CD14-positive monocyte (primary cell): ENCODE data around the gene SPCS3. TPM values are rescaled to one million over a fixed set of nuclear protein-coding genes. Genes with fewer than 3 reads are reported as not detected.

Experiments
- DNase-seq, 3 donors: peaks; one replicate each; pipeline ENCODE4 v3.0.0-alpha.2; 2011 to 2022
- H2AFZ ChIP-seq: 2 replicates; pipeline ENCODE4 v1.6.0; 2012; ENCODE audit warnings: mild to moderate bottlenecking, low read depth, low read length, inconsistent platforms; ENCODE audit not compliant: insufficient read depth, poor library complexity, severe bottlenecking
- H3K27ac ChIP-seq, 2 donors: 1 replicate in 1 of 2; 2 replicates in 1 of 2; pipeline ENCODE4 v1.5.1; 2012 to 2013; ENCODE audit warnings: low read length in 2 of 2, control low read depth in 1 of 2, inconsistent platforms in 1 of 2, low read depth in 1 of 2, mild to moderate bottlenecking in 1 of 2
- H3K27me3 ChIP-seq, 2 donors: one replicate each; pipeline versions ENCODE4 v1.6.0 to v1.6.1; 2011 to 2013; ENCODE audit warnings: low read length in 2 of 2; ENCODE audit not compliant: control insufficient read depth in 2 of 2, insufficient read depth in 2 of 2
- H3K36me3 ChIP-seq, 2 donors: replicated peaks in 1 of 2; 1 replicate in 1 of 2; 2 replicates in 1 of 2; pipeline versions ENCODE4 v1.5.1 to v1.6.1; 2012 to 2013; ENCODE audit warnings: low read length in 2 of 2, control low read depth in 1 of 2, inconsistent platforms in 1 of 2, mild to moderate bottlenecking in 1 of 2; ENCODE audit not compliant: insufficient read depth in 2 of 2, control insufficient read depth in 1 of 2
- H3K4me1 ChIP-seq, 2 donors: 1 replicate in 1 of 2; 2 replicates in 1 of 2; pipeline versions ENCODE4 v1.5.1 to v1.6.1; 2012 to 2013; ENCODE audit warnings: low read length in 2 of 2, control low read depth in 1 of 2, inconsistent platforms in 1 of 2, mild to moderate bottlenecking in 1 of 2, moderate library complexity in 1 of 2; ENCODE audit not compliant: insufficient read depth in 2 of 2, control insufficient read depth in 1 of 2
- H3K4me2 ChIP-seq: replicated peaks from 2 replicates; pipeline ENCODE3; 2012; ENCODE audit warnings: low read length, moderate library complexity, mild to moderate bottlenecking; ENCODE audit not compliant: poor library complexity, severe bottlenecking; ENCODE audit errors: extremely low read depth
- H3K4me3 ChIP-seq, 3 experiments: fragments of 200-600 bp in 1 of 3; sonication (generic) in 1 of 3; replicated peaks in 1 of 3; 1 replicate in 2 of 3; 2 replicates in 1 of 3; pipeline ENCODE4 v1.5.1; 2011 to 2013; ENCODE audit warnings: low read length in 3 of 3, mild to moderate bottlenecking in 3 of 3, control low read depth in 2 of 3, low read depth in 2 of 3, inconsistent platforms in 1 of 3, moderate library complexity in 1 of 3
- H3K79me2 ChIP-seq: 2 replicates; pipeline ENCODE4 v1.6.0; 2012; ENCODE audit warnings: mild to moderate bottlenecking, control low read depth, inconsistent platforms, low read length, moderate library complexity; ENCODE audit not compliant: insufficient read depth
- H3K9ac ChIP-seq: 2 replicates; pipeline ENCODE4 v1.6.0; 2017; ENCODE audit warnings: low read length, mild to moderate bottlenecking; ENCODE audit not compliant: insufficient read depth, poor library complexity, severe bottlenecking
- H3K9me3 ChIP-seq, 2 donors: replicated peaks in 1 of 2; 1 replicate in 1 of 2; 2 replicates in 1 of 2; pipeline versions ENCODE4 v1.5.1 to v1.6.1; 2012 to 2013; ENCODE audit warnings: low read length in 2 of 2, control low read depth in 1 of 2; ENCODE audit not compliant: control insufficient read depth in 1 of 2, insufficient read depth in 1 of 2
- H4K20me1 ChIP-seq: 2 replicates; pipeline ENCODE4 v1.6.0; 2012; ENCODE audit warnings: mild to moderate bottlenecking, low read length, control low read depth, moderate library complexity; ENCODE audit not compliant: insufficient read depth
- H3K27ac Mint-ChIP-seq, 7 donors: one replicate each; pipeline ENCODE4 v1.8.0; 2020; ENCODE audit warnings: mild to moderate bottlenecking in 7 of 7, mixed read lengths in 7 of 7, moderate library complexity in 6 of 7, inconsistent platforms in 2 of 7
- H3K27me3 Mint-ChIP-seq, 3 donors: one replicate each; pipeline ENCODE4 v1.8.0; 2021 to 2022; ENCODE audit warnings: low read depth in 3 of 3, mild to moderate bottlenecking in 3 of 3, mixed read lengths in 3 of 3, moderate library complexity in 3 of 3, inconsistent platforms in 1 of 3
- H3K36me3 Mint-ChIP-seq, 2 donors: one replicate each; pipeline ENCODE4 v1.8.0; 2020; ENCODE audit warnings: mixed read lengths in 2 of 2, inconsistent platforms in 1 of 2, mild to moderate bottlenecking in 1 of 2
- H3K4me1 Mint-ChIP-seq: one replicate; pipeline ENCODE4 v1.8.0; 2020; ENCODE audit warnings: mild to moderate bottlenecking, mixed read lengths
- H3K4me3 Mint-ChIP-seq, 2 donors: one replicate each; pipeline ENCODE4 v1.8.0; 2020; ENCODE audit warnings: mild to moderate bottlenecking in 2 of 2, mixed read lengths in 2 of 2, moderate library complexity in 1 of 2
- H3K9me3 Mint-ChIP-seq, 7 donors: one replicate each; pipeline ENCODE4 v1.8.0; 2020 to 2022; ENCODE audit warnings: mixed read lengths in 7 of 7, mild to moderate bottlenecking in 6 of 7, moderate library complexity in 6 of 7, inconsistent platforms in 2 of 7
- WGBS: methylation state at CpG from one replicate; pipeline ENCODE4 v1.1.5; 2013; ENCODE audit warnings: missing lambda C conversion rate; ENCODE audit not compliant: insufficient coverage; 5-methylcytosine and 5-hydroxymethylcytosine counted together
- intact Hi-C, 2 donors: fragments of 100-400 bp; cut with micrococcal nuclease; formaldehyde crosslinking; loops; one replicate each; pipeline versions ENCODE4 v1.15.0 to v1.15.1; 2023
- polyA plus RNA-seq, 3 donors: library from polyadenylated mRNA; depleted of rRNA in 1 of 3; unstranded in 2 of 3; stranded (reverse) in 1 of 3; fragments of 300-500 nt in 2 of 3; fragments of >200 nt in 1 of 3; fragmentation: Illumina TruSeq in 2 of 3; gene quantifications; 1 replicate in 2 of 3; 2 replicates in 1 of 3; pipeline ENCODE4 v1.2.3, GENCODE V29; 2012 to 2021
- TF ChIP-seq, protein P1 (sequence below): fragments of 200-600 bp; IDR thresholded peaks from one replicate; pipeline ENCODE4 v1.8.0; 2022; ENCODE audit warnings: antibody characterized with exemption, mild to moderate bottlenecking

SPCS3 gene
- polyA plus RNA-seq, 3 donors = 50.4 to 112 (median 107) TPM

DNA sequence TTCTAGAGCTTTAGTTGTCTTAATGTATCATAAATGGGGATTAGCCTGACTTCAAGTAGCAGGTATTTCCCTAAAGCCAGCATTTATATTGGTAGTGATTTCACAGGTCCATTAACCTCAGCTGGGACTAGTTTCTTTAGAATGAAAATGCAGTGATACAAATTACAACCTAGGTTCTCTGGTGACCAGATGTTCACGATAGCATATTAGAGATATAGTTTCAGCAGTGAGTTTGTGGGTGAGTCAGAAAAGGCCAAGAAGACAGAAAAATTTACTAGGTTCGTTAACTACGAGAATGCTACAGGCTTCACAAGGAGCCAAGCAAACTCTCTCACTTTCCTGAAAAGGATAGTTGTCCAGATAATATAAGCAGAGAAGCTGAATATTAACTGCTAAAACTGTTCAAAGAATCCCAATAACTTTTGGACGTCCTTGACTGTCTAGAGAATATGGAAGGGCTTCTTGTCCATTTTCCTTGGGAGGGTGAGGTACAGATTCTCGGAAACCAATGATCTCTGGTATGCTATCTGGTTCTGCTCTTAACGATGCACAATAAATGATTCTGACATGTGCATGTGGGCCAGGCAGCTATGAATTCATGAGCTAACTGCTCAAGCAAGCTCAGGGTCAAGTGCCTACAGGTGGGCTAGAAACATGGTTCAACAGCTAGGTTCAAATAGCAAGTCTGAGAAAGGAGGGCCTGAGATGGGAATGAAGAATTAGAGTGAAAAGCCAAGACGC lies 6.0 kb upstream of the SPCS3 start:
- H2AFZ ChIP-seq = no peak overlapping the region
- peaks cover 11% of the 10 kb centered on the region for H3K79me2 ChIP-seq
- Mint-ChIP-seq H3K27ac (no peak overlapping the region), H3K4me1 (peaks cover 9% of the 10 kb centered on the region), H3K9me3 (no peaks in the 10 kb centered on the region), H3K27me3 (peaks cover 0 to 5% (median 0%) of the 10 kb centered on the region in 3 donors), H3K36me3 (peaks cover 1 to 7% of the 10 kb centered on the region in 2 donors), H3K4me3 (no peak overlapping the region)
- H3K27me3 ChIP-seq = peaks cover 0 to 3% of the 10 kb centered on the region in 2 donors
- H4K20me1 ChIP-seq = no peaks in the 10 kb centered on the region
- no peak overlapping the region for H3K4me3 ChIP-seq
- DNase-seq = no peak
- H3K9me3 ChIP-seq = no peaks in the 10 kb centered on the region
- TF ChIP-seq, protein P1, sequence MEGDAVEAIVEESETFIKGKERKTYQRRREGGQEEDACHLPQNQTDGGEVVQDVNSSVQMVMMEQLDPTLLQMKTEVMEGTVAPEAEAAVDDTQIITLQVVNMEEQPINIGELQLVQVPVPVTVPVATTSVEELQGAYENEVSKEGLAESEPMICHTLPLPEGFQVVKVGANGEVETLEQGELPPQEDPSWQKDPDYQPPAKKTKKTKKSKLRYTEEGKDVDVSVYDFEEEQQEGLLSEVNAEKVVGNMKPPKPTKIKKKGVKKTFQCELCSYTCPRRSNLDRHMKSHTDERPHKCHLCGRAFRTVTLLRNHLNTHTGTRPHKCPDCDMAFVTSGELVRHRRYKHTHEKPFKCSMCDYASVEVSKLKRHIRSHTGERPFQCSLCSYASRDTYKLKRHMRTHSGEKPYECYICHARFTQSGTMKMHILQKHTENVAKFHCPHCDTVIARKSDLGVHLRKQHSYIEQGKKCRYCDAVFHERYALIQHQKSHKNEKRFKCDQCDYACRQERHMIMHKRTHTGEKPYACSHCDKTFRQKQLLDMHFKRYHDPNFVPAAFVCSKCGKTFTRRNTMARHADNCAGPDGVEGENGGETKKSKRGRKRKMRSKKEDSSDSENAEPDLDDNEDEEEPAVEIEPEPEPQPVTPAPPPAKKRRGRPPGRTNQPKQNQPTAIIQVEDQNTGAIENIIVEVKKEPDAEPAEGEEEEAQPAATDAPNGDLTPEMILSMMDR = no peak
- H3K4me1 ChIP-seq = peaks cover 2 to 7% of the 10 kb centered on the region in 2 donors
- no peak overlapping the region for H3K4me2 ChIP-seq
- no peak overlapping the region for H3K27ac ChIP-seq
- intact Hi-C loops = no loop called here
- 94% methylated on average over 2 of the region's 7 CpGs for WGBS
- H3K36me3 ChIP-seq = no peaks in the 10 kb centered on the region
- H3K9ac ChIP-seq = no peak overlapping the region

DNA sequence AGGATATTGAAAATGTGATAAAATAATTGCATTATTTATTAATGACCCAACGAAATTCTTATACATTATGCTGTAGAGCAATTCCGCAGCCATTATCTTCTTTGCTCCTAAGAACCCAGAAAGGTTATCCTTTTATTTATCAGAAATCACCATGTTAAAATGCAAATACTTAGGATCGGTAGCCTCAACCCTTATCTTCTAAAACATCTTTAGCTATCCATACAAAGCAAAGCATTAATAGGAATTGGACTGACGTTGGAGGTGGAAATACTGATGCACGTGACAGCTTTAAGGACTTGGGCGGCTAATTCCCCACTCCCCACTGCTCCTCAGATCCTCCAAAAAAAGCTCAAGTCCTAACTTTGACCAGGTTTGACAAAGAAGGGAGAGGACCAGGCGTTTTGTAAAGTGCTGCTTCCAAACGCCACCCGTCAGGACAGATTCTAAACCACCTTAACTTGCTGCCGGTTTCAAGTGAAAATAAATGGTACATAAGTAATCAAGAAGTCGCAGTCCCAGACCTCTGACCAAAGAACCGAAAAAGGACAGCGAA lies 539 bp upstream of the SPCS3 start:
- Histone ChIP-seq H3K9me3 (no peaks in the 10 kb centered on the region), H4K20me1 (peaks cover 37% of the 10 kb centered on the region), H3K79me2 (peaks cover 58% of the 10 kb centered on the region), H3K9ac (peak overlapping the region; percentile 99), H3K36me3 (peaks cover 0 to 2% of the 10 kb centered on the region in 2 donors), H3K4me2 (peak overlapping the region; percentile 88), H3K4me1 (peaks cover 24 to 46% of the 10 kb centered on the region in 2 donors), H3K4me3 (peak overlapping the region; percentile 41 to 90 (median 85)), H2AFZ (peak overlapping the region; percentile 87), H3K27me3 (no peaks in the 10 kb centered on the region), H3K27ac (peak overlapping the region; percentile 93 to 96)
- no peaks in the 10 kb centered on the region for H3K9me3 Mint-ChIP-seq
- 10% methylated on average over 4 of the region's 13 CpGs for WGBS
- peaks cover 45% of the 10 kb centered on the region for H3K4me1 Mint-ChIP-seq
- no peaks in the 10 kb centered on the region for H3K27me3 Mint-ChIP-seq
- peak overlapping the region; percentile 84 to 96 (median 94) for H3K27ac Mint-ChIP-seq
- intact Hi-C loops = loop anchor here in 1 of 2 donors (2.0 kb wide), 1 partner anchor 124 kb away; the partner anchor contains the start of gene SPATA4
- DNase-seq = no peak
- H3K36me3 Mint-ChIP-seq = peaks cover 4 to 11% of the 10 kb centered on the region in 2 donors
- H3K4me3 Mint-ChIP-seq = peak overlapping the region; percentile 83 to 96
- TF ChIP-seq, protein P1 = no peak
